NCI-H345 (cell line): ENCODE results near the gene CASP14.
"Not testable (repeated sequence)": the region's sequence is repeated elsewhere in the genome, so short reads cannot be mapped to it uniquely, and the experiment has no call there.

ENCODE experiments used
- DNase-seq: peaks from one replicate; lab custom pipeline; 2025; lab: John Stamatoyannopoulos, UW

CASP14 gene

GRCh38 chr19:15048885-15049541, at the start of gene CASP14:
CASP14 (plus strand) TSS chr19:15049480; CDS start chr19:15052252, 2,772 bp downstream.
- DNase-seq, result no peak

GRCh38 chr19:15008308-15008707, 41.0 kb upstream of the CASP14 start:
- DNase-seq, result no peak

- DNase-seq, result no peak
These were observed 38.6 kb upstream of the CASP14 start for GRCh38 chr19:15010501-15011300.

GRCh38 chr19:15014579-15014978, 34.7 kb upstream of the CASP14 start:
- DNase-seq, result no peak

GRCh38 chr19:15015946-15016542, 33.2 kb upstream of the CASP14 start:
- DNase-seq, result no peak

- not testable (repeated sequence) for DNase-seq
These were observed 30.4 kb upstream of the CASP14 start for GRCh38 chr19:15018836-15019235.

- no peak for DNase-seq
These were observed 27.8 kb upstream of the CASP14 start for GRCh38 chr19:15021286-15022007.

GRCh38 chr19:15022752-15023151, 26.5 kb upstream of the CASP14 start:
- no peak for DNase-seq

- no peak for DNase-seq
These were observed 24.1 kb upstream of the CASP14 start for GRCh38 chr19:15025217-15025616.

GRCh38 chr19:15028490-15028889, 20.8 kb upstream of the CASP14 start:
- no peak for DNase-seq

- DNase-seq, result no peak
These were observed 17.6 kb upstream of the CASP14 start for GRCh38 chr19:15031675-15032074.

GRCh38 chr19:15035795-15036311, 13.4 kb upstream of the CASP14 start:
- no peak for DNase-seq

GRCh38 chr19:15037586-15037985, 11.7 kb upstream of the CASP14 start:
- DNase-seq, result no peak

- DNase-seq, result no peak
These were observed 11.0 kb upstream of the CASP14 start for GRCh38 chr19:15038294-15038693.

- no peak for DNase-seq
These were observed 7.3 kb upstream of the CASP14 start for GRCh38 chr19:15042003-15042402.

- no peak for DNase-seq
These were observed 6.5 kb upstream of the CASP14 start for GRCh38 chr19:15042826-15043225.

GRCh38 chr19:15045506-15045905, 3.8 kb upstream of the CASP14 start:
- no peak for DNase-seq

GRCh38 chr19:15047680-15048079, 1.6 kb upstream of the CASP14 start:
- no peak for DNase-seq

GRCh38 chr19:15048128-15048527, 1.2 kb upstream of the CASP14 start:
- DNase-seq, result no peak

- no peak for DNase-seq
These were observed 1.4 kb downstream of the CASP14 start for GRCh38 chr19:15050639-15051038.

GRCh38 chr19:15062036-15062435, 12.8 kb downstream of the CASP14 start:
- DNase-seq, result no peak

GRCh38 chr19:15070386-15070785, 21.1 kb downstream of the CASP14 start:
- DNase-seq, result not testable (repeated sequence)
